Measurements from ENCODE around the gene NINL. TPM values are rescaled to one million over a fixed set of nuclear protein-coding genes. Genes with fewer than 3 reads are reported as not detected.

NINL gene
- total and polyA plus RNA-seq, 10 donors, result 3.1 to 16.1 (median 8.1) TPM

DNA sequence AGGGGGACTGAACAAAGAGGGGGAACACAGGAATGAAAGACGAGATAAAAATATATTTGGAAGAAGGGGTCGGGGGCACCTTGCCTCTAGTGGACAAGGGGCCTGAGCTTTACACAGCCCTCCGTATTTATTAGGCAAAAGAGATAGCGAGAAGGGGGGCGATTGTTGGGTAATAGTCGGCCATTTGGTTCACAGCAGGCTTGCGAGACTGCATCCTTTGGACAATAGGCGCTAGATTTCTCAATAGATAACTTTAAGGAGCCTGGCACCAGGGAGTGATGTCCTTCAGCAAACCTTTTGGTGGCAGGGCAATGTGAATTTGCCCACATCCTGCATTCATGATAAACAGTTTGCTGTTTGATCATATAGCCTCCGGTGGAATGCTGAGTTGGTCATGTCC is 41.4 kb upstream of the NINL start:
- DNase-seq, result no peak
- WGBS, 5 donors, result 77 to 86% (median 82%) methylated on average over 9 of the region's 9 CpGs
- Histone ChIP-seq H3K36me3 (no peaks in the 10 kb centered on the region), H3K9me3 (peaks cover 0 to 18% (median 6%) of the 10 kb centered on the region in 8 donors), H3K4me3 (no peak overlapping the region), H3K27me3 (replicated peaks in 1 of 7) (no peaks in the 10 kb centered on the region), H3K4me1 (peaks cover 6 to 29% (median 21%) of the 10 kb centered on the region in 6 donors), H3K27ac (no peak overlapping the region)
- no peak for TF ChIP-seq POLR2A (IDR thresholded peaks at IDR 0.05)
- TF ChIP-seq POLR2AphosphoS5 (IDR thresholded peaks at IDR 0.05), result no peak
- TF ChIP-seq, protein P1, sequence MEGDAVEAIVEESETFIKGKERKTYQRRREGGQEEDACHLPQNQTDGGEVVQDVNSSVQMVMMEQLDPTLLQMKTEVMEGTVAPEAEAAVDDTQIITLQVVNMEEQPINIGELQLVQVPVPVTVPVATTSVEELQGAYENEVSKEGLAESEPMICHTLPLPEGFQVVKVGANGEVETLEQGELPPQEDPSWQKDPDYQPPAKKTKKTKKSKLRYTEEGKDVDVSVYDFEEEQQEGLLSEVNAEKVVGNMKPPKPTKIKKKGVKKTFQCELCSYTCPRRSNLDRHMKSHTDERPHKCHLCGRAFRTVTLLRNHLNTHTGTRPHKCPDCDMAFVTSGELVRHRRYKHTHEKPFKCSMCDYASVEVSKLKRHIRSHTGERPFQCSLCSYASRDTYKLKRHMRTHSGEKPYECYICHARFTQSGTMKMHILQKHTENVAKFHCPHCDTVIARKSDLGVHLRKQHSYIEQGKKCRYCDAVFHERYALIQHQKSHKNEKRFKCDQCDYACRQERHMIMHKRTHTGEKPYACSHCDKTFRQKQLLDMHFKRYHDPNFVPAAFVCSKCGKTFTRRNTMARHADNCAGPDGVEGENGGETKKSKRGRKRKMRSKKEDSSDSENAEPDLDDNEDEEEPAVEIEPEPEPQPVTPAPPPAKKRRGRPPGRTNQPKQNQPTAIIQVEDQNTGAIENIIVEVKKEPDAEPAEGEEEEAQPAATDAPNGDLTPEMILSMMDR (IDR thresholded peaks at IDR 0.05 in 8 of 11, conservative IDR thresholded peaks at IDR 0.05 in 3 of 11), result no peak
- intact Hi-C loops (cut with DNase I; ENCODE audit: low total_unique reads), result no loop called here

DNA sequence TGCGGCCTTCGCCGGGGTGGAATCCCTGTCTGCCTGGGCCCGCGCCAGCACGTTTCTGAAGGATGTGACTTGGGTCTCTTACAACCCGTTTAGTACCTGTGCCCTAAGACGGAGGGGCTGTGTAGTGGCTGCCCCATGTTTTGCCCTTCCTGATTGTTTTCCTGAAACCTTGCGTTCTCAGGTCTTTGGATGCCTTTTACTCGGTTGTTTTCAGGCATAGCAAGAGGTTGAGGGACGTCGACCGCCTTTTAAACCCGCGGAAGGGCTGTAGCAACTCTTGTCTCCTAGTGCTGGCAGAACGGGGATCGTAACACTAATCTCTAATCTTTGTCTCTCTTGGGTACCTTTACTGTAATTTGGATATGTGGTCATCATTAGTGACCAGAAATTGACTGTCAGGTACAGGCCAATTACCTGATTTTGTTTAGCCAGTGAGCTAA is 39.2 kb upstream of the NINL start:
- H3K27me3 ChIP-seq (replicated peaks in 1 of 7), result no peaks in the 10 kb centered on the region
- no peak for TF ChIP-seq POLR2A (IDR thresholded peaks at IDR 0.05)
- no peak for TF ChIP-seq POLR2AphosphoS5 (IDR thresholded peaks at IDR 0.05)
- TF ChIP-seq, protein P1 (IDR thresholded peaks at IDR 0.05 in 8 of 11, conservative IDR thresholded peaks at IDR 0.05 in 3 of 11), result no peak
- peak overlapping the region; percentile 83 to 99 (median 93) for H3K4me3 ChIP-seq
- 42 to 79% (median 44%) methylated on average over 10 to 17 of the region's 17 CpGs for WGBS, 5 donors
- H3K4me1 ChIP-seq, result peaks cover 9 to 36% (median 21%) of the 10 kb centered on the region in 6 donors
- no peaks in the 10 kb centered on the region for H3K36me3 ChIP-seq
- intact Hi-C loops (cut with DNase I; ENCODE audit: low total_unique reads), result loop anchor here (5.0 kb wide), 1 partner anchor 73 kb away; the partner anchor contains the start of gene ZNF337
- DNase-seq, result no peak
- peak overlapping the region; percentile 71 to 93 (median 90) for H3K27ac ChIP-seq
- peaks cover 0 to 12% (median 4%) of the 10 kb centered on the region in 8 donors for H3K9me3 ChIP-seq

DNA sequence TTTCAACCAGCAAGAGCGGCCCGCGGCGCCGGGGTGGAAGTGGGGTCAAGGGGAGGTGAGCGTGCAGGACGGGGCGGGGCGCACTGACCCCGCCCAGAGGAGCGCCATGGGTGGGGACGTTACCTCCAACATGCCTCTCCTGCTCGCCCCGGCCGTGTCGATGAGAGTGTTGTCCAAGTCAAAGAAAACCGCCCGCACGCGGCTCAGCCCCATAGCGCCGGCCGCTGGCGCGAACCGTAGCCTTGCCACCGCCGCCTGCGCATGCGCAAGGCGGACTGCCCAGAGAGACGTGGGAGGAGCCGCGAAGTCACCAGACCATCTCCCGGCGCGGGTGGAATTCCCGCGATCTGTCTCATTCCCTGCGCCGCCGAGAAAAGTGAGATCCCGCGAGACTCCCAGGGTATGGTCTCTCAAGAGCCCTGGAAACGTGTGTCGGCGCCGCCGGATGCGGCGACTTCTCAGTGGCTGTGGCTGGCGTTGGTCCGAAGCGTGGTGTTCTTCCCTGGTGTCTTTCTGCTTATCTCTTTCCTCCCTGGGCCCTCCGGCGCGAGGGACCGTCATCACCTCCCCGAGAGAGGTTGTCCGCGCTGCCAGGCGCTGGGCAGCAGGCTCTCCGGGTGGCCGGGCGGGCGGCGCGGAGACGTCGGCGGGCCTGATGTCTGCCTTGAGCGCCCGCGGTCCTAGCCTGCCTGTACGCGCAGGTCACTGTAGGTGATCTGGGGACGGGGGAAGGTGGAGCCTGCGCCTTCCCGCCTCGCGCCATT is 38.6 kb upstream of the NINL start, which contains the start of gene NANP:
Gene NANP, minus strand, starts transcription at position 279 of the 764 bp plus-strand sequence. Its CDS starts 66 bp downstream, at position 213.
- peak within 1 kb of the TSS; percentile 83 to 99 (median 93) for H3K4me3 ChIP-seq
- peaks cover 9 to 38% (median 21%) of the 10 kb centered on the region in 6 donors for H3K4me1 ChIP-seq
- peak within 1 kb of the TSS; percentile 71 to 93 (median 90) for H3K27ac ChIP-seq
- H3K27me3 ChIP-seq (replicated peaks in 1 of 7), result no peaks in the 10 kb centered on the region
- peak; percentile 97 for DNase-seq
- H3K9me3 ChIP-seq, result peaks cover 0 to 12% (median 4%) of the 10 kb centered on the region in 8 donors
- intact Hi-C loops (cut with DNase I; ENCODE audit: low total_unique reads), result loop anchor here (5.0 kb wide), 1 partner anchor 73 kb away; the partner anchor contains the start of gene ZNF337
- TF ChIP-seq POLR2A (IDR thresholded peaks at IDR 0.05), result peak in 1 of 3 donors; percentile 29
- TF ChIP-seq POLR2AphosphoS5 (IDR thresholded peaks at IDR 0.05), result peak; percentile 80 to 90 (median 89)
- TF ChIP-seq, protein P1 (IDR thresholded peaks at IDR 0.05 in 8 of 11, conservative IDR thresholded peaks at IDR 0.05 in 3 of 11), result peak in 2 of 11 experiments; percentile 22 to 34
- H3K36me3 ChIP-seq, result no peaks in the 10 kb centered on the region
- WGBS, 5 donors, result 0 to 1% (median 1%) methylated on average over 34 to 81 of the region's 81 CpGs

Data from spleen (tissue), 11 donors.